Measurements from ENCODE around the gene HDAC9.

HDAC9 gene

GRCh38 chr7:18798088-18798906 is 302.7 kb downstream of the HDAC9 start:
- DNase-seq: no peak

DNA sequence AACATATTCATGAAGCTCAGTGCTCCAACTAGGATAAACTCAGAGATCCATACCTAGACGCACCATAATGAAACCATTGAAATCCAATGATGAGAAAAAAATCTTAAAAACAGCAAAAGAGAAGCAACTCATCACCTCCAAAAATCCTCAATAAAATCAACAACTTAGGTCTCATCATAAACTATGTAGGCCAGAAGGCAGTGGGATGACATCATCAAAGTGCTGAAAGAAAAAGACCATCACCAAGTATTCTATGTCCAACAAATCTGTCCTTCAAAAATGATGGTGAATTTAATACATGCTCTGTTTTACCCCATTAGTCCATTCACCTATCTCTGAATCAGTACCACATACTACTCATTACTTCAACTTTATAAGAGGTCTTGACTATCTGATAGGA is 304.4 kb downstream of the HDAC9 start:
- no peak for DNase-seq

DNA sequence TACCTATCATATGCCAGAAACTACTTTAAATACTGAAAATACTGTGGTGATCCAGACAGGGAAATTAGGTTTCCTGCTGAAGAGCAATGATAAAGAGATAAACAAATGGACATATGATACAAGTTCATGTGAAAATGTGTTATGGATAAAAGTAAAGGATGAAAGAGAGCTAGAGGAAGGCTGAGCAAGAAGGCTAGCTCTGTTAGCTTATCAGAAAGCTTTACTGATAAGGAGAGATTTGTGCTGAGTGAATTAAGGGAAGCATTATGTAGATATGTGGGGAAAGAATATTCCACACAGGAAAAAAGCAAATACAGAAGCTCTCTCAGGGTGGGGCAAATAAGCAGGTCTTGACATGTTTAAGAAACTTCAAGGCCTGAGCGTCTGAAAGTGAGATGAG is 308.4 kb downstream of the HDAC9 start:
- DNase-seq: no peak

- DNase-seq: no peak
Observed at GRCh38 chr7:18806177-18806576, 310.6 kb downstream of the HDAC9 start.

GRCh38 chr7:18808026-18808425 is 312.5 kb downstream of the HDAC9 start:
- no peak for DNase-seq

DNA sequence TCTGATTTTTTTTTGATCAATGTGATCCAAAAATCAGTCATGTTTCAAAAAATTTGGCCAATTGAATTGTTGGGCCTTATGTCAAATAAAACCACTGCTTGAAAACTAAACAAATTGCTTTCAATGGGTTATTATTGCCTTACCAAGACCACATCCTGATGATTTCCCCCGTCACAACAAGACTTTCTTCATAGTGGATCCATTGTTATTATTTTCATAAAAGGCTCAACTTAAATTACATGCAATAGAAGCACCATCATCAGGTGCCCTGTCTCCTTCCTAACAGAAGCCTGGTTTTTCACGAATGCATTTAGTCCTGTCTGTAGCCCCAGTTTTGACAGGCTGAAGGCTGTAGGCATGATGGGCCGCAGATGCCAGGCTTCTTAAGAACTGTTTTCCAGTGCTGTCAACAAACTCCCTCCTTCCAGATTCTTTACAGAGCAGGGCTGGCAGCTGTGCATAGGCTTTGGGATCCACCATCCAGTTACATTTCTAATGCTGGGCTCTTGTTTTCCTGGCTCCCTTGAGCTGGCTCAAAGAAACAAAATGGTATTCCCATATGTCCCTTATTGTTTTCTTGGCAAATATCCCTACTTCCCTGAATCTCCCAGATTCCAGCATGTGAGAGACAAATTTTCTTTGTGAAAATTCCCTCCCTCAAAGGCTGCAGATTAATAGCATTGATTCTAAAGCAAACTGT is 319.9 kb downstream of the HDAC9 start:
- no peak for DNase-seq

DNA sequence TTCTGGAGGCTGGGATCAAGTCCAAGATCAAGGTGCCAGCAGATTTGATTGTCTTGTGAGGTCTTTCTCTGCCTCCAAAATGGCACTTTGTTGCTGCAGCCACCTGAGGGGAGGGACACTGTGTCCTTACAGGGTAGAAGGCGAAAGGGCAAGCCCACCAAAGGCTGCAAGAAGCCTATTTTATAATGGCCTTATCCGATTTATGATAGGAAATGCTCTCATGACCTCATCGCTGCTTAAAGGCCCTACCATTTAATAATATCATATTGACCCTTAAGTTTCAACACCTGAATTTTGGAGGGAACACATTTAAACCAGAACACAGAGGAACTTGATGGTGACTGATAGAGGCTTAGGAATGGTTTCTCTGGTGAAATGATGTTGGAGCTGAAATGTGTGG is 325.4 kb downstream of the HDAC9 start:
- DNase-seq: no peak

GRCh38 chr7:18821554-18821953 is 326.0 kb downstream of the HDAC9 start:
- no peak for DNase-seq

- DNase-seq: no peak
Observed at GRCh38 chr7:18824157-18824556, 328.6 kb downstream of the HDAC9 start.

DNA sequence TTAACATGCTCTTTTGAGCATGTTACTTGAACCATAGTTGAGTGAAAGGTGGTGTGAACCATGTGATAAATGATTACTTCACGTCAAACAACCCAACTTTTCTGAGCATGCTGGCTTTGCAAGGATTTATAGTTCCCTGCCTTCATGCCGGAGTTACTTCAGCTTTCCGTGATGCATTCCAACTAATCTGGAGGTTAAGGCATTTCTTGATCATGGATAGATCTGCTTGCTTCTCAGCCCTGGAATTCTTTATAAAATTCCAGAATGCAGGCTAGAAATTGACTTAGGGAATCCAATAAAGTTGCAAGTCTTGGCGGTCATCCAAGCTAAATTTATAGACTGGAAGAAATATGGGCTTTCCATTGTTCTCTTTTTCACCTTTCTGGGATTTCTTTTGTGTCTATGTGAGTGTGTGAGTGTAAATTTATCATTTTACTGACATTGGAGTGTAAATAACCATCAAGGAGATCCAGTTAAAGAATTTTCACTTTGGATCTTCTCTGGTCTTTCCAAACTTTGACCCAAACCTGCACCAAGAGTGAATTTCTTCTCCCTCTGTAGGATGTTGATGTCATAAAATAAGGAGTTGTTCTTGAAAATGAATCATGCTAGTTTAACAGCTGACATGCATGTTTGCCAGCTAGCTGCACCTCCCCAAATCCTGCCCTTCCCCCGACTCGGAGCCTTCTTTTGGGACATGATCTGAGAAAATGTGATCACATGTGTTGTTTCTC is 332.9 kb downstream of the HDAC9 start:
- no peak for DNase-seq

- DNase-seq: no peak
Observed at GRCh38 chr7:18828994-18829857, 333.7 kb downstream of the HDAC9 start.

DNA sequence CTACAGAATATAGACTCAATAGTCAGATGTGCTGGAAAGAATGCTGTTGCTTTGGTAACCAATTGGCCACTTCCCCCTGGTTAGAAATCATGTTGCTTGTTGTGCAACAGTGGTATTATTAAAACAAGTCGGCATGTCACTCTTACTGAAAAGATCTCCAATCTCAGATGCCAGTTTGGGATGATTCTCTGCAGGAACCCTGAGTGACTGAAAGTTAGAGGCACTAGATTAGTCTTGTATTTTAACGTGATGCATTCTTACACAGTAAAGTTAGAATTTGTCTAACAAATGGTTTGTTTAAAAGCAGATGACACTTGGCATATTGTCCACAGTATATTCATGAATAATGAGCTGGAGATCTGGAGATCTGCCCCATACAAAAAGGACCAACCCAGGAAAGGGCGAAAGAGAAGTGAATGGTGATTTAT is 334.3 kb downstream of the HDAC9 start:
- no peak for DNase-seq

DNA sequence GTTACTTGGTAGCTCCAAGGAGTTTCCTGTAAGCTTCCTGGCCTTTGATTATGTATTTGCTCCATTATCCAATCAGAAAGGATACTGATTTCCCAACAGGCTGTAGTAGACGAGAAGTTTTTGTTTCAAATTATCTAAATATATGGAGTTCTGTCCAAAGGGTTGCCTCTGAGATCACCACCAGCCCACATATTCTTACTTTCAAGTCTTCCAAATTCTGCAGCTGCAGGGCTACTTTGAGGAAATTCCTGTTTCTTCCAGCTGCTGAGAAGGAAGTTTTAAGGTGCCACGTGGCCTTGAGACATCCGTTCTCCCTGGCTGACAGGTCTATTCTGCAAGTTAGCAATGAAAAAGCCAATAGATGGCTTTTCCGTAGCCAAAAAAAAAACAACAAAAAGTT is 335.9 kb downstream of the HDAC9 start:
- no peak for DNase-seq

- DNase-seq: no peak
Observed at GRCh38 chr7:18831943-18832342, 336.4 kb downstream of the HDAC9 start.

DNA sequence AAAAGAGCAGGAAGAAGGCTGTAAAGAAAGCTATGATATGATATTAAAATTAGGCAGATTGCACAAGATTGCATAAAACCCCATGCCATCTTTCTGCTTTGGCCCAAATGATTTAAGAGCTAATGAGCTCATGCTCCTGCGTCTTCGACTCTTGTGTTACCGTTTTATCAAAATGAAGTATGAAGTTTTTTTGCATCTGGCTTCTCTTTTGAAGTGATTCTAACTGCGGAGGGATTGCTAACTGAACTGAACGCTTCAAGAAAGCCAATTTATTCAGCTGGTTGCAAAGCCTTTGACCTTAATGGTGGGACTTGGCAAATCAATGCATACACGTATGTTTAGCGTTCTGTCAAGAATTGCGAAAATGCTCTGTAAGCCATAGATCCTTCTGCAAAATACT is 339.0 kb downstream of the HDAC9 start:
- DNase-seq: no peak

DNA sequence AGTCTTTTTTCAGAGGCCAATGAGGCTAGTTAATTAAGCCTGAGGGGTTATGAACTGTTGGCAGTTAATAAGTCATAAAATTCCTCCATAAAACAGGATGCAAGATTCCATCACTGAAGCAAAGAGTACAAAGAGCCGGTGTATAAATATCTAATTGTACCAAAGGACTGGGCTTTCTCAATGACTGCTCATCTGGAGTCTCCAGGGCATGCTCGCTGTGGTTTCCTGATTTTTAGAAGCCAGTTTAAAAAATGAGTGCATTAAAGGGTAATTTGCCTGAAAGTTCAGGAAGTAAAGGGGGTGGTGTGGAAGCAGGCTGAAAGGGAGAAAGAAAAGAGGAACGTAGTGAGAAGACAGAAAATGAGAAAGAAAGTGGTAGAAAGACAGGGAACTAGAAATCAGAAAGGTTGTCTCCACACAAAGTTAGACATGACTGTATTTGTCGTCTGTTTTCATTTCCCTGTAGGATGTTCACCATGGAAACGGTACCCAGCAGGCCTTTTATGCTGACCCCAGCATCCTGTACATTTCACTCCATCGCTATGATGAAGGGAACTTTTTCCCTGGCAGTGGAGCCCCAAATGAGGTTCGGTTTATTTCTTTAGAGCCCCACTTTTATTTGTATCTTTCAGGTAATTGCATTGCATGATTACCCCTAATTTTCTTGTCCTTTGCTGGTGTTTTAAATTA is 339.6 kb downstream of the HDAC9 start:
- DNase-seq: no peak

GRCh38 chr7:18843979-18844378 is 348.4 kb downstream of the HDAC9 start:
- DNase-seq: no peak

GRCh38 chr7:18844735-18845134 is 349.2 kb downstream of the HDAC9 start:
- no peak for DNase-seq

GRCh38 chr7:18845700-18846099 is 350.2 kb downstream of the HDAC9 start:
- DNase-seq: no peak

DNA sequence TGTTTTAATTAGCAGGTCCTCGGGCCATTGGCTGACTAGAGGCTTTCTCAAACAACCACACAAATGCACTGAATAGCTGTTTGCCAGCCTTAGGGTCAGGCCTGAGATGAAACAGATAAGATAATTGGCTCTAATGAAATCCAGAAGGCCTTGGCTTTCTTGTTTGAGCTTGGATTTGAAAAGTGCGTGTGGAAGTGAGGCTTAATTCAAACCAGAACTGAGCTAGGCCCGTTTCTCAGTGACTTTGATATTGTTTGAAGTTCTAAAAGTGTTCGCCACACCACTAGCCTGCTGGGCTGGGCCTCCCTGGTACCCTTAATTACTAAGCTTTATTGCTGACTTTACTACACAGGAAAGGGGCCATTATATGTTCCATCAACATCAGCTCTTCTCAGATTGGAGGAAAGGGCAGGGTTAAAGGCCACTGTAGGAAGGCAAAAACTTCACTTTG is 351.2 kb downstream of the HDAC9 start:
- DNase-seq: no peak

GRCh38 chr7:18849130-18849529 is 353.6 kb downstream of the HDAC9 start:
- no peak for DNase-seq

DNA sequence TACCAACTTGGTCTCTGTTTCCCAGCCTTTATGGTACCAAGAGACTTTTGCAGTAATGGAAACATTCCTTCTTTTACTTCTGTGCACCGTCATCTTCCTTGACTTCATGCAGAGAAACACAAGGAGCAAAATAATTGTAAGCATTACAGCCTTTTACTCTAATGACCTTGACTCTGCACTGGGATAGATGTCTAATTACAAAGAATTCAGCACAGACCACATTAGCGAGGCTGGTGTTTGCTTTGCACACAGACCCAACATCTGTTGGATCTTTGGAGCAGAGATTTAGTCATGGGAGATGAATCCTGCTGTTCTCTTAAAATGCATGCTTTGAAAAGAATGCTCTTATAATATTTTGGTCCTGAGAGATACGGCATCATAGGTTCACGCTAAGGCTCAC is 360.2 kb downstream of the HDAC9 start:
- no peak for DNase-seq

Data from NCI-H1694 (cell line).